H9 (cell line): ENCODE measurements around the gene SEMA6C. TPM values are rescaled to one million over a fixed set of nuclear protein-coding genes. Genes with fewer than 3 reads are reported as not detected.
"Not testable (repeated sequence)": the region's sequence is repeated elsewhere in the genome, so short reads cannot be mapped to it uniquely, and the experiment has no call there.

ENCODE experiments used
- DNase-seq: peaks from one replicate; pipeline ENCODE4 v3.0.0-alpha.2; 2017
- H2AFZ ChIP-seq: one replicate; pipeline ENCODE4 v1.6.1; 2013; ENCODE audit warnings: mild to moderate bottlenecking, low read length, control low read depth, moderate library complexity
- H2AK5ac ChIP-seq: 2 replicates; pipeline ENCODE4 v1.6.1; 2013; ENCODE audit warnings: low read length, control low read depth, mixed read lengths; ENCODE audit not compliant: insufficient read length
- H2BK120ac ChIP-seq: one replicate; pipeline ENCODE4 v1.6.1; 2013; ENCODE audit warnings: low read depth, mild to moderate bottlenecking, low read length, control low read depth, inconsistent platforms; ENCODE audit not compliant: poor library complexity, severe bottlenecking
- H2BK12ac ChIP-seq: 2 replicates; pipeline ENCODE4 v1.6.1; 2013; ENCODE audit warnings: low read length, control low read depth, mixed read lengths, low read depth; ENCODE audit not compliant: insufficient read length
- H2BK15ac ChIP-seq: 2 replicates; pipeline ENCODE4 v1.6.1; 2013; ENCODE audit warnings: low read depth, low read length, control low read depth
- H2BK20ac ChIP-seq: one replicate; pipeline ENCODE4 v1.6.1; 2013; ENCODE audit warnings: low read depth, mild to moderate bottlenecking, low read length, control low read depth, inconsistent platforms; ENCODE audit not compliant: poor library complexity, severe bottlenecking
- H2BK5ac ChIP-seq: 2 replicates; pipeline ENCODE4 v1.6.1; 2013; ENCODE audit warnings: low read length, control low read depth, mixed read lengths; ENCODE audit not compliant: insufficient read length
- H3K14ac ChIP-seq: 2 replicates; pipeline ENCODE4 v1.6.1; 2013; ENCODE audit warnings: low read length, control low read depth; ENCODE audit not compliant: insufficient read depth
- H3K18ac ChIP-seq: 2 replicates; pipeline ENCODE4 v1.6.1; 2013; ENCODE audit warnings: low read depth, mild to moderate bottlenecking, mixed read lengths, low read length, control low read depth; ENCODE audit not compliant: insufficient read length
- H3K23ac ChIP-seq: 2 replicates; pipeline ENCODE4 v1.6.1; 2013; ENCODE audit warnings: low read length, control low read depth, mixed read lengths, low read depth; ENCODE audit not compliant: insufficient read length
- H3K23me2 ChIP-seq: 2 replicates; pipeline ENCODE4 v1.6.1; 2013; ENCODE audit warnings: low read depth, mild to moderate bottlenecking, mixed read lengths, low read length, control low read depth; ENCODE audit not compliant: insufficient read length, poor library complexity, severe bottlenecking
- H3K27ac ChIP-seq: 2 replicates; pipeline ENCODE4 v1.5.1; 2013; ENCODE audit warnings: low read length, control low read depth, mixed read lengths, low read depth; ENCODE audit not compliant: insufficient read length
- H3K27me3 ChIP-seq: 2 replicates; pipeline ENCODE4 v1.6.1; 2013; ENCODE audit warnings: low read length, control low read depth, inconsistent platforms; ENCODE audit not compliant: insufficient read depth
- H3K4ac ChIP-seq: 2 replicates; pipeline ENCODE4 v1.6.1; 2013; ENCODE audit warnings: low read depth, mild to moderate bottlenecking, control low read depth, inconsistent platforms, low read length, moderate library complexity
- H3K4me1 ChIP-seq: 2 replicates; pipeline ENCODE4 v1.6.1; 2013; ENCODE audit warnings: low read length, control low read depth, inconsistent platforms; ENCODE audit not compliant: insufficient read depth
- H3K4me2 ChIP-seq: 2 replicates; pipeline ENCODE4 v1.6.1; 2013; ENCODE audit warnings: low read length, control low read depth, mixed read lengths; ENCODE audit not compliant: insufficient read length, insufficient read depth
- H3K56ac ChIP-seq: 2 replicates; pipeline ENCODE4 v1.6.1; 2013; ENCODE audit warnings: low read depth, mild to moderate bottlenecking, mixed read lengths, low read length, control low read depth; ENCODE audit not compliant: insufficient read length
- H3K79me1 ChIP-seq: 2 replicates; pipeline ENCODE4 v1.6.1; 2013; ENCODE audit warnings: low read depth, mild to moderate bottlenecking, moderate library complexity, low read length, control low read depth, inconsistent platforms; ENCODE audit not compliant: insufficient read depth, poor library complexity, severe bottlenecking
- H3K79me2 ChIP-seq: 2 replicates; pipeline ENCODE4 v1.6.1; 2013; ENCODE audit warnings: low read length, control low read depth, inconsistent platforms; ENCODE audit not compliant: insufficient read depth
- H3K9ac ChIP-seq: 2 replicates; pipeline ENCODE4 v1.6.1; 2013; ENCODE audit warnings: low read length, control low read depth, mixed read lengths; ENCODE audit not compliant: insufficient read length; ENCODE audit errors: extremely low read depth
- H3K9me3 ChIP-seq: one replicate; pipeline ENCODE4 v1.6.1; 2013; ENCODE audit warnings: low read depth, low read length, inconsistent platforms; ENCODE audit not compliant: control insufficient read depth
- H3T11ph ChIP-seq: one replicate; pipeline ENCODE4 v1.6.1; 2013; ENCODE audit warnings: mild to moderate bottlenecking, low read length, control low read depth, inconsistent platforms
- H4K20me1 ChIP-seq: one replicate; pipeline ENCODE4 v1.6.1; 2013; ENCODE audit not compliant: control insufficient read depth, insufficient read length, insufficient read depth
- H4K5ac ChIP-seq: 2 replicates; pipeline ENCODE4 v1.6.1; 2013; ENCODE audit warnings: low read depth, mild to moderate bottlenecking, mixed read lengths, low read length, control low read depth; ENCODE audit not compliant: insufficient read length
- H4K8ac ChIP-seq: replicated peaks from 2 replicates; pipeline ENCODE4 v1.6.1; 2013; ENCODE audit warnings: low read length, control low read depth, mixed read lengths, low read depth; ENCODE audit not compliant: insufficient read length
- H4K91ac ChIP-seq: 2 replicates; pipeline ENCODE4 v1.6.1; 2013; ENCODE audit warnings: low read depth, mild to moderate bottlenecking, moderate library complexity, mixed read lengths, low read length, control low read depth; ENCODE audit not compliant: insufficient read length
- H3K27ac Mint-ChIP-seq, 3 experiments: 2 replicates in 2 of 3; 3 replicates in 1 of 3; pipeline ENCODE4 v1.8.0; 2020 to 2021; ENCODE audit warnings: mixed read lengths in 3 of 3, mild to moderate bottlenecking in 1 of 3, moderate library complexity in 1 of 3
- H3K27me3 Mint-ChIP-seq: 2 replicates; pipeline ENCODE4 v1.8.0; 2021; ENCODE audit warnings: low read depth, mild to moderate bottlenecking, moderate library complexity, mixed read lengths
- H3K36me3 Mint-ChIP-seq, 3 experiments: 2 replicates in 2 of 3; 3 replicates in 1 of 3; pipeline ENCODE4 v1.8.0; 2020 to 2021; ENCODE audit warnings: low read depth in 3 of 3, mixed read lengths in 3 of 3; ENCODE audit not compliant: insufficient read depth in 1 of 3
- H3K4me1 Mint-ChIP-seq, 2 experiments: 2 replicates each; pipeline ENCODE4 v1.8.0; 2020; ENCODE audit warnings: mixed read lengths in 2 of 2
- H3K4me3 Mint-ChIP-seq, 2 experiments: 2 replicates in 1 of 2; 3 replicates in 1 of 2; pipeline ENCODE4 v1.8.0; 2020 to 2021; ENCODE audit warnings: mild to moderate bottlenecking in 2 of 2, mixed read lengths in 2 of 2, moderate library complexity in 1 of 2
- H3K9me3 Mint-ChIP-seq, 2 experiments: 2 replicates in 1 of 2; 3 replicates in 1 of 2; pipeline ENCODE4 v1.8.0; 2020; ENCODE audit warnings: mild to moderate bottlenecking in 2 of 2, mixed read lengths in 2 of 2, moderate library complexity in 1 of 2
- CTCF ChIP-seq: fragments of 200-600 bp; sonication (generic); conservative IDR thresholded peaks from 3 replicates; pipeline ENCODE4 v1.8.0; 2021; ENCODE audit warnings: antibody characterized with exemption, mild to moderate bottlenecking
- WGBS: extraction: QIAGEN DNeasy Blood & Tissue Kit; methylation state at CpG from one replicate; pipeline ENCODE4 v1.1.7; 2013; ENCODE audit warnings: missing lambda C conversion rate, low lambda C conversion rate, mixed read lengths; ENCODE audit not compliant: insufficient read length; ENCODE audit errors: extremely low coverage; 5-methylcytosine and 5-hydroxymethylcytosine counted together
- total RNA-seq: library from RNA; stranded (reverse); gene quantifications from 2 replicates; pipeline ENCODE4 v1.2.1, GENCODE V29; 2021

Gene SEMA6C
- total RNA-seq, 1 experiment from 2014 or later: 12.3 TPM

GRCh38 chr1:151098126-151098525 is 48.3 kb downstream of the SEMA6C start:
- Histone ChIP-seq H4K91ac (no peak overlapping the region), H3K27me3 (no peaks in the 10 kb centered on the region), H2BK15ac (no peak overlapping the region), H3K4ac (no peak overlapping the region), H2BK5ac (no peak overlapping the region), H4K5ac (no peak overlapping the region), H3K79me1 (no peaks in the 10 kb centered on the region), H4K8ac (no peak overlapping the region), H3K23me2 (no peaks in the 10 kb centered on the region), H3K79me2 (no peaks in the 10 kb centered on the region), H3K4me2 (no peak overlapping the region), H2BK12ac (no peak overlapping the region), H3K23ac (no peak overlapping the region), H2AFZ (no peak overlapping the region), H3K56ac (no peak overlapping the region), H2AK5ac (no peak overlapping the region), H3K9me3 (no peaks in the 10 kb centered on the region), H2BK20ac (no peak overlapping the region), H3T11ph (no peak overlapping the region), H3K18ac (no peak overlapping the region), H3K4me1 (no peaks in the 10 kb centered on the region), H2BK120ac (no peak overlapping the region), H4K20me1 (no peaks in the 10 kb centered on the region), H3K9ac (no peak overlapping the region), H3K27ac (no peak overlapping the region), H3K14ac (no peak overlapping the region)
- no peaks in the 10 kb centered on the region for H3K9me3 Mint-ChIP-seq
- H3K4me3 Mint-ChIP-seq: no peak overlapping the region
- no peaks in the 10 kb centered on the region for H3K36me3 Mint-ChIP-seq
- no peaks in the 10 kb centered on the region for H3K27me3 Mint-ChIP-seq
- WGBS: no CpG with 5 or more reads among the region's 1 CpG
- no peak for DNase-seq
- H3K4me1 Mint-ChIP-seq: no peaks in the 10 kb centered on the region
- H3K27ac Mint-ChIP-seq: no peak overlapping the region
- TF ChIP-seq CTCF: no peak

- H3K27ac Mint-ChIP-seq, H2BK20ac ChIP-seq, H3K79me2 ChIP-seq, H3K27ac ChIP-seq, DNase-seq, H2BK12ac ChIP-seq, H2AK5ac ChIP-seq, H3K9me3 Mint-ChIP-seq, H3K79me1 ChIP-seq, H2BK15ac ChIP-seq, H3K36me3 Mint-ChIP-seq, H4K5ac ChIP-seq, H3K9me3 ChIP-seq, H3K23ac ChIP-seq, H3K27me3 ChIP-seq, H4K91ac ChIP-seq, H2AFZ ChIP-seq, H3K56ac ChIP-seq, H3K14ac ChIP-seq, H3K4me1 ChIP-seq, H3K4me2 ChIP-seq, H3K4me3 Mint-ChIP-seq, H3K4ac ChIP-seq, H4K20me1 ChIP-seq, H3K9ac ChIP-seq, H2BK120ac ChIP-seq, H2BK5ac ChIP-seq, H3T11ph ChIP-seq, H3K27me3 Mint-ChIP-seq, H3K23me2 ChIP-seq, H4K8ac ChIP-seq, H3K4me1 Mint-ChIP-seq, H3K18ac ChIP-seq: not testable (repeated sequence)
- WGBS: no CpG with 5 or more reads among the region's 6 CpGs
Measured at GRCh38 chr1:151097426-151097825, 49.0 kb downstream of the SEMA6C start.
